HL-60/S4 treated with phorbol 12-myristate 13-acetate at 8.2 ng/mL for 4 days and 3 days (cell line): ENCODE results near the gene TMEM232.
"Not testable (repeated sequence)": the region's sequence is repeated elsewhere in the genome, so short reads cannot be mapped to it uniquely, and the experiment has no call there.

ENCODE experiments used
- in situ Hi-C: fragments of 300-500 bp; cut with MboI; formaldehyde crosslinking; loops from 2 replicates; pipeline ENCODE4 v1.15.0; 2022; ENCODE audit warnings: low sequenced_read_pairs

The TMEM232 gene

DNA sequence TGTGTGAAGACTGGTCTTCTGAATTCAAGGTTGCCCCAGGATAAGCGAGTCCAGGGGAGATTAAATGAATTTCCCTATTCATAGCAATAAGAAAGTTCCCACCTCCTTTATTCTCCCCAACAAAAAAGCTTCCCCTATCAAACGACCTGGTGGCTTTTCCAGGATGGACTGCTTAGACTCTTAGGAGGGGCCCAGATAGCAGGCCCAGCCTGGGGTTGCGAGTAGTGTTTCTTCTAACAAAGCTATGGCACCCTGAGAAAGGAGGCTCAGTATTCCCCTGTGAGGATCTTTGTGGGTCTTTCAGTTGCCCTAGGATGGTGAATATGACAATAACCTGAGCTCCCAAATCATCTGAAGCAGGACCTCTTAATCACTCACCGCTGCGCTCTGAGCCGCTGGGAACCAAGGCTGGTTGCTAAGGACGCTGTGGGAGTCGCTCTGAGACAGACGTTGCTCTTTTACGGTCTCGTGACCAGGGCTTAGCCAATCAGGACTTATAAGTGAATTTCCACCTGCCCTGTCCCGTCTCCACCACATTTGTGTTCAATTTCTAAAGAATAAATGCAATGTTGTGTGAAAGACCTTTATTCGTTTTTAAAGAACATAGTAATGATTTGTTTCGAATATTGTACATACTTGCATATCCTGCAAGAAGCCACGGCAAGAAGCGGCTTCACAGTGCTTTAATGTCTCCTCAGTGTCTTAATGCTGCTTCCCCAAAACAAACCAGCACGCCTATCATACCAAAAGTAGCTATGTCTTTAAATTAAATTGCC, at the start of gene TMEM232:
Gene TMEM232 (minus strand): TSS at position 423 of the 776 bp plus-strand sequence. CDS start 59,319 bp downstream, outside the sequence.
- in situ Hi-C loops, result no loop called here

DNA sequence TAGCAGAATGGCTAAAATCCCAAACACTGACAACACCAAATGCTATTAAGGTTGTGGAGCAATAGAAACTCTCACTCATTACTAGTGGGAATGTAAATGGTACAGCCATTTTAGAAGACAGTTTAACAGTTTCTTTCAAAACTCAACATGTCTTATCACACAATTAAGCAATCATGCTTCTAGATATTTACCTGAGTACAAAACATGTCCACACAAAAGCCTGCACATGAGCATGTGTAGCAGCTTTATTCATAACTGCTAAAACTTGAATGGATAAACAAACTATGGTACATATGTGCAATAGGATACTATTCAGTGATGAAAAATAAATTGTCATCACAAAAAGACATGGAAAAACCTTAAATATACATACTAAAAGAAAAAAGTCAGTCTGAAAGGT, 43.8 kb upstream of the TMEM232 start:
- in situ Hi-C loops, result no loop called here

DNA sequence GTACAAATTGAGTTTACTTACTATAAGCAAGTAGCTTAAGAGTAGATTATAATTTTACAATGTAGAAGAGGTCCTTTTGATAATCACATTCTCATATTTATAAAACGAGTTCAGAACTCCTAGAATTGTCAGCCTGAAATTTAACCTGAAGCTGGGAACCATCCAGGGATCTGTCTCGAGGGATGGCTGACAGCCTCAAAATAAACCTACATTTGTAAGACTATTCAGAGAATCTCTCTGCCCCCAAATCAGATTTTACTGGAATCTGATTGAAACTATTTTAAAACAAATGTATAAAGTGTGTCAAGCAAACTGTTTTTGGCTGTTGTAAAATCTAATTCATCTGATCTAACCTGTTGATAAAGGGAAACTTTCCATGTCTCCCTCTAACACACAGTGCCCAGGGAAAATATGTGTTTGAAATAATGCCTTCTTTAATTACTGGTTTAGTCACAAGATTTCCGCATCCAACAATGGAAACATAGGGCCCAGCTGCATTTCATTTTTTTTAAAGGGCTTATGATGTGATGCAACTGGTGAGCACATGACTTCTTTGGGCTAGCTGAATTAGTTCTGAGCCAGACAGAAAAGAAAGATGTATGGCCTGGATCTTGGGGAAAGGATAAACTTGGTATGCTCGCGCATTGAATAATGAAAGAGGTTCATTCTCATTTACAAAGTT, 42.7 kb upstream of the TMEM232 start:
- in situ Hi-C loops, result no loop called here

DNA sequence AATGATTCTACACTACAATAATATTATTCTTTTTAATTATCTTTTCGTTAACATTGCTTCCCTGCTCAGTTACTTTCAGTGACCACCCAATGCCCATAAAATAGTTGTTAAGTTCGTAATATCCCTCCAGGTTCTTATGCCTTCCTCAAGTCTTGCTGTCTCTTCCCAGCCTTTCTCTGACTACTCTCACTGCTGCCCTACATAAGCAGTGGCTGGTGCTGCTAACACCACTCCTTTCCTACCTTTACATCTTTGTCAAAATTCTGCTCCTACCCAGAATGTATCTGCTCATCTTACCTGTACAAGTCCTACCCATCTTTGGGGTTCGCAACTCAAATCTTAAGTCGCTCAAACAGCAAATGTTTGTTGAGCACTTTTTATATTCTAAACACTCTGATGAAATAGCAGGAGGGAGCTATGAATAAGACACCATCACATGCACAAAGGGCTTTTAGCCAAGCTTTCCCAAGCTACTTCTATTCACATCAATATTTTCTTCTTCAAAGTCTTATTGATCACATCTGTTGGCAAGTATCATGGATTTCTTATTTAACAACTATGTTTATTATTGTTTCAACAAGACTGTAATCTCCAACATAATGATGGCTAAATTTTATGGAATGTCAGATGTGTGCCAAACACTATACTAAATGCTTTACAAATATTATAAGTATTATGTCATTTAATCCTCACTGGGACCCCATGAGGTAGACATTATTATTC, 41.8 kb upstream of the TMEM232 start:
- in situ Hi-C loops, result no loop called here

DNA sequence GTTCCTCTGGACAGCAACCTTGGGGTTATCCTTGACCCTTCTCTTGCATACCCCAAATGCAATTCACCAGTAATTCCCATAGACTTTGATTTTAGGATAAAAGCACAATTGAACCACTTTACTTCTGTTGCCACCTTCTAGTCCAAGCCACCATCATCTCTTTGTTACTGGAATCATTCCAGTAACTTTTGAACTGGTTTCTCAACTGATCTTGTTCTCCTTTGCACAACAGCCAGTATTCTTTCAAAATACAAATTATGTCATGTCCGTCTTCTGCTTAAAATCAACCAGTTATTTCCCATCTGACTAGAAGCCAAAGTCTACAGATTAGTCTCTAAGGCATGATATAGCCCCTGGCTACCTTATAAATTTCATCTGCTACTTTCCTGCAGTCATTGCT, 33.7 kb upstream of the TMEM232 start:
- in situ Hi-C loops, result no loop called here

DNA sequence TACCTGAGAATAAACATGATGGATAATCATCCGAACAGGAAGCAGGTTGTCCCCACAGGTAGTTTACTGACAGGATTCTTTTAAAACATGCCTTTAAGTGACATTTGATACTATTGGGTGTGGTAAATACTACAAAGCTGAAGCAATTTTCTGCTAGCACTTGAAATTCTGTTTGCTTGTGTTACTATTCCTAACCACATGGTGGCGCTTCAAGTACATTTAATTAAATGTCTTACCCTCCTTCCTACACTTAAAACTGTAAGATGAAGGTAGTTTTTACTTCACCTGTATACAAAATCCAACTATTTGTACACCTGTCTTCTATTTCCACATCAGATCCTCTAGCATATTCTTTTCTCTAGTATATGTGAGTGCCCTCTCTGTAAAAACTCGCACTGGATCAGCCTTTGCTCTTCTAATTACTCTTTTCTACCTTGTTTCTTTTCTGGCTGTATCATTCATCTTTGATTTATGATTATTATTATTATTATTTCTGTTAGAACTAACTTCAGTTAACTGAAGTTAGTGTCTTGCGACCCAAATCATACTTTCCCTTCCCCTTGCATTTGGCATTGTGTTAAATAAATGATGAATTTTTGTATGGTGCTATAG, 30.8 kb upstream of the TMEM232 start:
- in situ Hi-C loops, result no loop called here

DNA sequence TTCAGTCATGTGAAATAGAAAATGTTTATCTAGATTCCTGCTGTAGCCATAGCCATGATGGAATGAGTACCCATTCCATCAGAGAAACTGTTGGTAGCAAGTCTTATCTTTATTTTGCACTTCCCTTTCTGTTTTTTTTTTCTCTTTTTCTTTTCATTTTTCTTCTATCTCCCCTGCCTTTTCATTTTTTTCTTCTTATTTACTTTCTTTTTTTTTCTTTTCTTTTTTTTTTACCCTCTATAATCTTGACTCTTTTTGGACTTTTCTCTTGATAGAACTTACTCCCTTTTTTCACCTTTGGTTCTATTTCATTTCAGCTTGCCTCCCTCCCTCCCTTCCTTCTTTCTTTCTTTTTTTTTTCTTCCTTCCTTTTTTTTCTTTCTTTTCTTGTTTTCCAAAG, 27.7 kb upstream of the TMEM232 start:
- in situ Hi-C loops, result no loop called here

DNA sequence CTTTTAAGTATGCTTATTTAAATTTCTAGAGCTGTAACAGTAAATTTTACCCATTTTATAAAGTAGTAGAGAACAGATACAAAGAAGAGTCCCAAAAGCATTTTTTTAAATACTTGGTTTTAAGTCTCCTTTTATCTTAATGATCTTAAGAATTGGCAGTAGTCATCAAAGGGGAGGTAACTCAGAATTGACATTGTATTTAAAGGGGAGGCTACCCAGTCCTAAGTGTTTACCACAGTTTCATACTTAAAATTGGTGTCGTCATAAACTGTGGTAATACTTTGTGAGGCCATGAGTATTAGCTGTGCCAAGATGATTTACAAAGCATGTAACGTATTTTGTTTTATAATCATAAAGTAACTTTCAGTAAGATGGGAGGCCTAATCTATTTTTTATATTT, 27.1 kb upstream of the TMEM232 start:
- in situ Hi-C loops, result no loop called here

DNA sequence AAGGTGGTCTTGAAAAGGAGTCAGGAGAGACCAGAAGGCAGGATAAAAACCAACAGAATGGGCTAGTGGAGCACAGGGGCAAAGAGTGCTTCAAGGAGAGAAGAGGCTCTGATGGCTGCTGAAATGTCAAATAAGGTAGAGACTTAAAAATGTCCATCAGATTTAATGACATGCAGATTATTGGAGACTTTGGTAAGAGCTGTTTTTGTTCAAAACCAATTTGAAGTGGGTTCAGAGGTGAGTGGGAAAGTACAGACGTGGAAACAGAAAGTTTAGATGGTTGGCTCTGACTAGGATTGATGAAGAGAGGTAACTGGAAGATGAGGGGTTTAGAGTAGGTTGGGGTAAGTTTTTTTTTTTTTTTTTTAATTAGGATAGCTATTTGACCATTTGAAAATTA, 26.5 kb upstream of the TMEM232 start:
- in situ Hi-C loops, result no loop called here

DNA sequence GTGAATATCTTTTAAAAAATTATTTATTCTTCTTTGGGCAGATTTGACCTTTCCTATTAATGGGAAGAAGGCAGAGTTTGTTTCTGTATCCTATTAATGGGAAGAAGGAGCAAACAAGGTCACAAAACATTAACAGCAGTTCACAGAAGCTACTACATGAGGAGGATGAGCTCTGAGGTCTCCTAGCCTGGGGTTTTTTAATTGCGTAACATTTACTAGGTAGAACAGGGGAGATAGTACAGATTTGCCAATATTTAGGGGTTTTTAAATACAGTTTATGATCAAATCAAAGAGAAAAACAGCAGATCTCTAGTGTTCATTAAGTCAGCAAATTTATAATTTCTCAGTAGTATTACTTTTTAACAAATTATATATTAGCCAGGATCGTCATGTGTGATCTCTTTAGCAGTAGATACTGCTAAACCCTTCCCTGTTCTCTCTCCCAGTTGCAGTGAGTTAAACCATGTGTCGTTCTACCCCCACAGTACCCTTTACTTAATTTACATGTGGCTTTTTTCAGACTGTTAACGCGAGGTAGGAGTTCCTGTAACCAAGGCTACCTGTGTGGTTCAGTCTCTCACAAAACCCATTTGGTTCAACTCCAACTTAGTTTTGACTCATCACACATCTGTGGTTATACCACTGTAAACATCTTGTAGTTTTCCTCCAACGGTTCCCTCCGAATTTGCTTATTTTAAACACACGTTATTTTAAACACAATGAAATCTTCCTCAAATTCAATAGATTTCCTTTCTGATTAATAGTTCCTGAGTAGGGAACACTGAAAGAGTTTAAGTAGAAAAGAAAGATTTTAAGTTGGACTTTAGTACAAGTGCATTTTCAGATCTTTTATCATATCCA, 25.7 kb upstream of the TMEM232 start:
- in situ Hi-C loops, result no loop called here

DNA sequence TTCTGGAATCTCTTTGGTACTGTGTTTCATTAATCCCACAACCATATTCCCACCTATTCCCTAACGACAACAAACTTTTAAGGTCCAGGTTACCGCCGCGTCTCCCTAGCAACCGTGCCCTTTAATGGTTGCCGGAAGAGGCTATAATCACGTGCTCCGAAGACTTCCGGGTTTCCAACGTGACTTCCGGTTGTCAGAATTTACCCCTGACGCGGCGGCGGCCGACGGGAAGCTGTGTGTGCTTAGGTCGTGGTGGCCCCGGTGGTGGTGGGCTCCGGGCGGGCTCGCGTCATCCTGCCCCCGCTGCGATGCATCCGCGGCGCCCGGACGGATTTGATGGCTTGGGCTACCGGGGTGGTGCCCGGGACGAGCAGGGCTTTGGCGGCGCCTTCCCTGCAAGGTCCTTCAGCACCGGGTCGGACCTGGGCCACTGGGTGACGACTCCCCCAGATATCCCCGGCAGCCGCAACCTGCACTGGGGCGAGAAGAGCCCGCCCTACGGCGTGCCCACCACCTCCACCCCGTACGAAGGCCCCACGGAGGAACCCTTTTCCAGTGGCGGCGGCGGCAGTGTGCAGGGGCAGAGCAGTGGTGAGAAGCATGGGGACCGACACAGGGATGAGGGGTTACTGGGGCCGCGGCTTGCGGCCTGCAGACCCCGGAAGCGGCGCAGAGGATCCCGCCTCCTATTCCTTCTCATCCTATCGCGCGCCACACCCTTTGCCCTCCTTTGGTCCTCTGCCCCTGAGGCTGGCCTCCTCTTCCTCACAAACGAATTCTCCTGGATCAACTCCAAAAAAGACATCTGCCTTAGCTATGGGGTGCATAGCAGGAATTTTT, 12.6 kb upstream of the TMEM232 start, which contains the start of gene SLC25A46:
Gene SLC25A46 (plus strand): TSS at position 196 of the 840 bp plus-strand sequence. CDS start 113 bp downstream, at position 309.
- in situ Hi-C loops, result no loop called here

DNA sequence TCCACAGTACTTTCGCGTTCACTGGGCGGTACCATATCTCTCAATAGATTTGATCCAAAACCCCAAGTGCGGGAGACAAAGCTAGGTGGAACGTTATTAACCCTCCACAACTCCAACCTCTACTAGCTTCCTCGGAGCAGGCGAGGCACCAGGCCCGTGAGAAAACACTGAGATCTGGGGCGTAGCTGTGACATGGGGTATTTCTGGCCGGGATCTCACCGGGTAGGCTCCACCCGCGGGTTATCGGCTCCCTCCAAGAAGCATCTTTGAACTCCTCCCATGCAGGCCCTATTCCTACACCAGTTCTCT, 12.0 kb upstream of the TMEM232 start:
- in situ Hi-C loops, result no loop called here

DNA sequence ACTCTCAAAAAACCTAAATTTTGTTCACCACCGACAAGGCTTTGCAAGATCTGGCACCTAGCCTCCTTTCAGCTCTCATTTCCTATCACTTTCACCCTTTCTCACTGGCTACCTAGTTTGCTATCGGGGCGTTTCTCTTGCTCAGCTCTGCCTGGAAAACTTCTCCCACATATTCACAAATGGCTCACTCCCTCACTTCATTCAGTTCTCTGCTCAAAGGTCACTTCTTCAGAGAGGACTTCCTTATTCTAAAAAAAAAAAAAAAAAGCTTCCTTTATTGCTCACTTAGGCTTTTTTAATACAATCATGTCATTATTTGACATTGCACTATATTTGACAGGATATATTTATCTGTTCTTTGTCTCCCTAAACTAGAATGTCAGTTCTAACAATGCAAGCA, 10.3 kb upstream of the TMEM232 start:
- in situ Hi-C loops, result no loop called here

DNA sequence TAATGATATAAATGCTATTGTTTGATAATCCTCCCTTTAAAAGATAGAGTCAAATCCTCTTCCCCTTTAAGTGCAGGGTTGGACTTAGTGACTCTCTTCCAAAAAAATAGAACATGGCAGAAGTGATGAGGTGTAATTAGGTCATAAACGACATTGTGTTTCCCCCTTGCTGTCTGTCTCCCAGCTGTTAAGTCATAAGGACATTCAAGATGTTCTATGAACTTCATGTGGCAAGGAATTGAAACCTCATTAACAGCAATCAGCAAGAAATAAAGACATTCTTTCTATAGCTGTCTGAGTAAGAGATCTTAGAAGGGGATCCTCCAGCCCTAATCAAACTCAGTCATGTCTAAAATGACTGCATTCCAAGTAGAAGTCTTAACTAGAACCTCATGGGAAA, 9.1 kb upstream of the TMEM232 start:
- in situ Hi-C loops, result no loop called here

DNA sequence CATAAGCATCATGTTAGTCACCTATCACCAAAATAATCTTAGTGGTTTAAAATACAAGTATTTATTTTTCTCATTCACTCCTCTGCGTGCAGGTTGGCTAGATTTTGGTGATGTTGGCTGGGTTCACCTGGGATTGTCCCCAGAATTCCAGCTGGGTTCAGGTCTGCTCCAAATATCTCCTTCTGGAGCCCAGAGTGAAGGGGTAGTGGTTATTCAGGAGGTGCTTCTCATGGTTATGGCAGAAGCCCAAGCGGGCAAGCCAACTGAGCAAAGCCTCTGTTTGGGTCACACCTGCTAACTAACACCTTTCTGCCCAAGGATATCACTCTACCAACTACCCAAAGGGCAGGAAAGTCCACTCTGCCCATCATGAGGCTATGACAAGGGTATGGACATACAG, 7.6 kb upstream of the TMEM232 start:
- in situ Hi-C loops, result no loop called here

DNA sequence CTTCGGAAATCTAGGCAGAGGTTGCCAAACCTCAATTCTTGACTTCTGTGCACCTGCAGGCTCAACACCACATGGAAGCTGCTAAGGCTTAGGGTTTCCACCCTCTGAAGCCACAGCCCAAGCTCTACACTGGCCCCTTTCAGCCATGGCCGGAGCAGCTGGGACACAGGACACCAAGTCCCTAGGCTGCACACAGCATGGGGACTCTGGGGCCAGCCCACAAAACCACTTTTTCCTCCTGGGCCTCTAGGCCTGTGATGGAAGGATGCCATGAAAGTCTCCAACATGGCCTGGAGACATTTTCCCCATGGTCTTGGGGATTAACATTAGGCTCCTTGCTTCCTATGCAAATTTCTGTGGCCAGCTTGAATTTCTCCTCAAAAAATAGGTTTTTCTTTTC, 5.0 kb upstream of the TMEM232 start:
- in situ Hi-C loops, result not testable (repeated sequence)

DNA sequence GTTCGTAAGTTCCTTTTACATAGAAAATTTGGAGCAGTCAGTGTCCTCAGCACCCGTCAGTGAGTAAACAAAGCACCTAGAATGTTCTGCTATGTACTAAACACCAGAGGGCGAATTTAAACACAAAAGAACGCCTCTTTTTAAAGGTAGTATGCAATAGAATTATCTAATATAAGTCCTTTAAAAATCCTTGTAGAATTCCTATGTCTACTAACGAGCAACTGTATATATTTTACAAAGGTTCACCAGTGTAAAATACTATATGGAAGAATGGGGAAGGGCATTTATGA, 499 bp upstream of the TMEM232 start:
- in situ Hi-C loops, result no loop called here

DNA sequence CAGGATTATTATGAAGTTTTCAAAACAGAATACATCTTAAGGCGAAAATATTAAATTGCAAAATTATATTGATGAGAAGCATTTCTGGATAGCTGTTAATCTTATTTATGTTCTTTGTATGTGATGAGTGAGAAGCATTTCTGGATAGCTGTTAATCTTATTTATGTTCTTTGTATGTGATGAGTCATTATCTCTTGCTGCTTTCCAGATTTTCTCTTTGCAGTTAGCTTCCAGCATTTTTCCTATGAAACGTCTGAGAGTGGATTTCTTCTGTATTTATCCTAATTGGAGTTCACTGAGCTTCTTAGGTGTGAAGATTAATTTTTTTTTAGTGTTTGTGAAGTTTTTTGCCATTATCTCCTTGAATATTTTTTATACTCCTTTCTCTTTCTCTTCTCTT, 8.2 kb downstream of the TMEM232 start:
- in situ Hi-C loops, result no loop called here

DNA sequence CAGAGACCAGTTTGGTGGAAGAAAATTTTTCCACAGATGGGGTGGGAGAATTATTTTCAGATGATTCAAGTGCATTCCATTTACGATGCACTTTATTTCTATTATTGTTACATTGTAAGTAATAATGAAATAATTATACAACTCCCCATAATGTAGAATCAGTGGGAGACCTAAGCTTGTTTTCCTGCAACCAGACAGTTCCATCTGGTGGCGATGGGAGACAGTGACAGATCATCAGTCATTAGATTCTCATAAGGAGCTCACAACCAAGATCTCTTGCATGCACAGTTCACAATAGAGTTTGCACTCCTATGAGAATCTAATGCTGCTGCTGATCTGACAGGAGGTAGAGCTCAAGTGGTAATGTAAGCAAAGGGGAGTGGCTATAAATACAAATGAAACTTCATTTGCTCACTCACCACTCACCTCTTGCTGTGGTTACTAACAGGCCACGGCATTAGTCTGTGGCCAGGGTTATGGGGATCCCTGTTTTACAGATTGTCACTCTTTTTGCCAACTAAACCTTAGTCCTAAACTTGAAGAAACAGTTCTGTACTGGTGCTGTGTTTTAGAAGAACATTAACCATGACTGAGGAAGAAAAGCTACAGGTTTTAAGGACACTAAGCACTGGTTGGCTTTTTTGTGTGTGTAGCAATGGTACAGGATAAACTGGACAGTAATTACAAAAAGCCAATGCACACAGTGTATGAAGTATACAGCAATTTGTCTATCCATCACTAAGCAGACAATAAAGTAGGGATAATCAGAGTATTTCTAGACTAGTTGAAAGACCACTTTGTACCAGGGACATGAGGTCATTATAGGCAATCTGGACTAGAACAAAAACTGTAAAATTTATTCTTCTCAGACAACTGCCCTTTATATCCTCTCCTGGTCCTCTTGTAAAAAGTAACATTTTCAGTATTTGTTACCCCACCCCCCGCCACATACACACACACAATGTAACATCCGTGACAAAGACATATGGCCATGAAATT, 9.9 kb downstream of the TMEM232 start:
- in situ Hi-C loops, result no loop called here
